Liver (tissue), 9 donors: ENCODE measurements around the gene RFWD3. TPM values are rescaled to one million over a fixed set of nuclear protein-coding genes. Genes with fewer than 3 reads are reported as not detected.

Experiments
- DNase-seq: peaks from one replicate; pipeline ENCODE4 v3.0.0-alpha.2; 2017; ENCODE audit warnings: low spot score
- H3K27ac ChIP-seq, 2 donors: one replicate each; pipeline ENCODE4 v1.7.0; 2013; ENCODE audit warnings: inconsistent platforms in 2 of 2, low read length in 2 of 2, control low read depth in 1 of 2, low read depth in 1 of 2, mild to moderate bottlenecking in 1 of 2
- H3K27me3 ChIP-seq, 4 donors: one replicate each; pipeline versions ENCODE4 v1.6.1 to v1.7.0; 2013; ENCODE audit warnings: low read length in 3 of 4, inconsistent platforms in 1 of 4, mild to moderate bottlenecking in 1 of 4, moderate library complexity in 1 of 4; ENCODE audit not compliant: control insufficient read depth in 4 of 4, insufficient read depth in 4 of 4
- H3K36me3 ChIP-seq, 4 donors: one replicate each; pipeline versions ENCODE4 v1.6.1 to v1.7.0; 2013; ENCODE audit warnings: low read length in 3 of 4, mild to moderate bottlenecking in 3 of 4, low read depth in 1 of 4, moderate library complexity in 1 of 4; ENCODE audit not compliant: control insufficient read depth in 4 of 4, insufficient read depth in 3 of 4
- H3K4me1 ChIP-seq, 4 donors: one replicate each; pipeline versions ENCODE4 v1.6.1 to v1.7.0; 2013; ENCODE audit warnings: low read length in 3 of 4, mild to moderate bottlenecking in 3 of 4, moderate library complexity in 1 of 4; ENCODE audit not compliant: control insufficient read depth in 4 of 4, insufficient read depth in 4 of 4
- H3K4me3 ChIP-seq, 3 donors: one replicate each; pipeline versions ENCODE4 v1.6.1 to v1.7.0; 2013; ENCODE audit warnings: low read length in 3 of 3, control low read depth in 1 of 3, low read depth in 1 of 3, mild to moderate bottlenecking in 1 of 3
- H3K9ac ChIP-seq, 2 donors: one replicate each; pipeline ENCODE4 v1.7.0; 2013; ENCODE audit warnings: low read length in 2 of 2, mild to moderate bottlenecking in 2 of 2, moderate library complexity in 2 of 2, control low read depth in 1 of 2, low read depth in 1 of 2
- H3K9me3 ChIP-seq, 4 donors: one replicate each; pipeline versions ENCODE4 v1.6.1 to v1.7.0; 2013; ENCODE audit warnings: low read length in 3 of 4; ENCODE audit not compliant: control insufficient read depth in 4 of 4
- CTCF ChIP-seq: fragments of 150-350 bp; IDR thresholded peaks from 2 replicates; pipeline ENCODE4 v1.5.1; 2017; ENCODE audit warnings: improper control_type of control experiment, low read depth, low read length; ENCODE audit not compliant: missing input control
- EGR1 ChIP-seq, 2 donors: IDR thresholded peaks; 2 replicates each; pipeline ENCODE4 v1.6.1; 2016 to 2018; ENCODE audit warnings: antibody characterized with exemption in 2 of 2, low read depth in 2 of 2
- FOXA1 ChIP-seq: IDR thresholded peaks from 2 replicates; pipeline ENCODE4 v1.6.1; 2016; ENCODE audit warnings: antibody characterized with exemption
- GABPA ChIP-seq, 2 donors: IDR thresholded peaks in 1 of 2; conservative IDR thresholded peaks in 1 of 2; 2 replicates each; pipeline ENCODE4 v1.6.1; 2016; ENCODE audit warnings: antibody characterized with exemption in 2 of 2, mild to moderate bottlenecking in 1 of 2, moderate library complexity in 1 of 2
- JUND ChIP-seq, 2 donors: IDR thresholded peaks; 2 replicates each; pipeline ENCODE4 v1.6.1; 2016; ENCODE audit warnings: antibody characterized with exemption in 2 of 2
- NR2F2 ChIP-seq: IDR thresholded peaks from 2 replicates; pipeline ENCODE4 v1.6.1; 2016; ENCODE audit warnings: antibody characterized with exemption
- RAD21 ChIP-seq, 2 donors: IDR thresholded peaks; 2 replicates each; pipeline ENCODE4 v1.6.1; 2016; ENCODE audit warnings: antibody characterized with exemption in 2 of 2, mild to moderate bottlenecking in 2 of 2
- REST ChIP-seq: IDR thresholded peaks from 2 replicates; pipeline ENCODE4 v1.6.1; 2016; ENCODE audit warnings: antibody characterized with exemption, mild to moderate bottlenecking
- SP1 ChIP-seq: IDR thresholded peaks from 2 replicates; pipeline ENCODE4 v1.6.1; 2018; ENCODE audit warnings: antibody characterized with exemption, mild to moderate bottlenecking
- TAF1 ChIP-seq: conservative IDR thresholded peaks from 2 replicates; pipeline ENCODE4 v1.6.1; 2016; ENCODE audit warnings: antibody characterized with exemption, mild to moderate bottlenecking
- YY1 ChIP-seq: IDR thresholded peaks from 2 replicates; pipeline ENCODE4 v1.6.1; 2016; ENCODE audit warnings: antibody characterized with exemption, mild to moderate bottlenecking
- ZBTB33 ChIP-seq: IDR thresholded peaks from 2 replicates; pipeline ENCODE4 v1.6.1; 2016; ENCODE audit warnings: antibody characterized with exemption
- WGBS: extraction: QIAGEN DNeasy Blood & Tissue Kit; methylation state at CpG from one replicate; pipeline ENCODE4 v1.1.7; 2013; 5-methylcytosine and 5-hydroxymethylcytosine counted together
- polyA plus RNA-seq, 2 donors: library from polyadenylated mRNA; stranded (reverse) in 1 of 2; unstranded in 1 of 2; fragments of 200-250 nt in 1 of 2; fragments of >200 nt in 1 of 2; fragmentation: Nextera tagmentation in 1 of 2; extraction: Ambion mirVana in 1 of 2; gene quantifications; one replicate each; pipeline versions ENCODE4 v1.2.1 to v1.2.3, GENCODE V29; 2013 to 2015
- total RNA-seq, 2 donors: library from RNA; depleted of rRNA; stranded (reverse); fragments of >200 nt; gene quantifications; one replicate each; pipeline ENCODE4 v1.2.3, GENCODE V29; 2014
- TF ChIP-seq, protein P1 (sequence below): IDR thresholded peaks from 2 replicates; pipeline ENCODE4 v1.6.1; 2016; ENCODE audit warnings: antibody characterized with exemption
- TF ChIP-seq, protein P2 (sequence below): IDR thresholded peaks from 2 replicates; pipeline ENCODE4 v1.6.1; 2016; ENCODE audit warnings: antibody characterized with exemption
- donor health status: healthy.
- donor health status: healthy.
- donor health status: healthy.
- donor health status: healthy.
- donor health status: healthy.

RFWD3 gene
- total and polyA plus RNA-seq, 4 donors = 2.4 to 21.8 (median 9.0) TPM

DNA sequence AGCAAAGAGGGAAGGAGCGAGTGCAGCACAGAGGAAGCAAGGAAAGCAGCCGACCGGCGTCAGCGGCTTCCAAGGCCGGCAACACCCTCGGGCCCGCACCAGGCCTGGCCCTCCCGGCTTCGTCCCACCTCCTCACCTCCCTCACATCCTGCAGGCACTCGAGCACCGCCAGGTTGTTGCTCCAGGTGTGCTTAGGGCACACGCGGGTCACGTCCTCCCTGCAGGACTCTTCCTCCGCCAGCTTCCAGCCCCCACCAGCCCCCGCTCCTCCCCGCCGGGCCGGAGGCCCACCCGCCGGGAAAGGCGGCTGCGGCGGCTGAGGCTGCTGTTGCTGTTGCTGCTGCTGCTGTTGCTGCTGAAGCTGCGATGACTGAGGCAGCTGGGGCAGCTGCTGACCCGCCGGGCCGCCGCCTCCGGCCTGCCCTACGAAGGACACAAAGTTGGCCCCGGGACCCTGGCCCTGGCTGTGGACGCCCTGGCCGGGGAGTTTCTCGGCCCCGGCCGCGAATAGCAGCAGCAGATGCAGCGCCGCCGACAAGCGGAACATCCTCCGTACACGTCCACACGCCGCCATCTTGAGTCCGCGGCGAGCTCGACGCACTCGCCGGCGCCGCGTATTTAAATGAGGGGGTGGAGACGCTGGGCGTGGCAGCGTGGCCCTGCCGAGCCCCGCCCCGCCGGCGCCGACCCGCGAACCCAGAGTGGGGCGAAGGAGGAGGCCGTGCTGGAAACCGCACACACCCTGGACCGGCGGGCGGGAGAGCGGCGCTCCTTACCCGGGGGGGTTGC lies 60.0 kb downstream of the RFWD3 start, which contains the start of gene GLG1:
Gene GLG1 (minus strand): TSS at position 594 of the 789 bp plus-strand sequence. CDS start 20 bp downstream, at position 574.
- Histone ChIP-seq H3K4me1 (peaks cover 3 to 26% (median 15%) of the 10 kb centered on the region in 4 donors), H3K27ac (peak within 1 kb of the TSS; percentile 94 to 98), H3K36me3 (no peaks in the 10 kb centered on the region), H3K4me3 (peak within 1 kb of the TSS; percentile 86 to 97 (median 94)), H3K9me3 (no peaks in the 10 kb centered on the region), H3K9ac (peak within 1 kb of the TSS; percentile 83 to 88), H3K27me3 (no peaks in the 10 kb centered on the region)
- DNase-seq = peak; percentile 92
- TF ChIP-seq JUND (IDR thresholded peaks at IDR 0.05) (no peak), TAF1 (no peak), GABPA (IDR thresholded peaks at IDR 0.05 in 1 of 2, conservative IDR thresholded peaks at IDR 0.05 in 1 of 2) (no peak), REST (peak; percentile 49), NR2F2 (no peak), FOXA1 (no peak), SP1 (peak; percentile 25), ZBTB33 (no peak), EGR1 (IDR thresholded peaks at IDR 0.05; ENCODE audit: low read depth in 2 of 2) (no peak), CTCF (no peak), RAD21 (IDR thresholded peaks at IDR 0.05) (peak; percentile 25 to 32), YY1 (peak; percentile 98)
- TF ChIP-seq, protein P1, sequence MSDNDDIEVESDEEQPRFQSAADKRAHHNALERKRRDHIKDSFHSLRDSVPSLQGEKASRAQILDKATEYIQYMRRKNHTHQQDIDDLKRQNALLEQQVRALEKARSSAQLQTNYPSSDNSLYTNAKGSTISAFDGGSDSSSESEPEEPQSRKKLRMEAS = no peak
- TF ChIP-seq, protein P2, sequence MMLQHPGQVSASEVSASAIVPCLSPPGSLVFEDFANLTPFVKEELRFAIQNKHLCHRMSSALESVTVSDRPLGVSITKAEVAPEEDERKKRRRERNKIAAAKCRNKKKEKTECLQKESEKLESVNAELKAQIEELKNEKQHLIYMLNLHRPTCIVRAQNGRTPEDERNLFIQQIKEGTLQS = no peak
- under 1% methylated on average over 77 of the region's 77 CpGs for WGBS
